ENCODE data around the gene ZNF385A. TPM values are rescaled to one million over a fixed set of nuclear protein-coding genes. Genes with fewer than 3 reads are reported as not detected.

ZNF385A gene
- total and polyA plus RNA-seq, 9 of the 15 experiments (the other 6 are each of a cell fraction or from before 2014, with no cell fraction given) = 1.0 to 111 (median 7.7) TPM

DNA sequence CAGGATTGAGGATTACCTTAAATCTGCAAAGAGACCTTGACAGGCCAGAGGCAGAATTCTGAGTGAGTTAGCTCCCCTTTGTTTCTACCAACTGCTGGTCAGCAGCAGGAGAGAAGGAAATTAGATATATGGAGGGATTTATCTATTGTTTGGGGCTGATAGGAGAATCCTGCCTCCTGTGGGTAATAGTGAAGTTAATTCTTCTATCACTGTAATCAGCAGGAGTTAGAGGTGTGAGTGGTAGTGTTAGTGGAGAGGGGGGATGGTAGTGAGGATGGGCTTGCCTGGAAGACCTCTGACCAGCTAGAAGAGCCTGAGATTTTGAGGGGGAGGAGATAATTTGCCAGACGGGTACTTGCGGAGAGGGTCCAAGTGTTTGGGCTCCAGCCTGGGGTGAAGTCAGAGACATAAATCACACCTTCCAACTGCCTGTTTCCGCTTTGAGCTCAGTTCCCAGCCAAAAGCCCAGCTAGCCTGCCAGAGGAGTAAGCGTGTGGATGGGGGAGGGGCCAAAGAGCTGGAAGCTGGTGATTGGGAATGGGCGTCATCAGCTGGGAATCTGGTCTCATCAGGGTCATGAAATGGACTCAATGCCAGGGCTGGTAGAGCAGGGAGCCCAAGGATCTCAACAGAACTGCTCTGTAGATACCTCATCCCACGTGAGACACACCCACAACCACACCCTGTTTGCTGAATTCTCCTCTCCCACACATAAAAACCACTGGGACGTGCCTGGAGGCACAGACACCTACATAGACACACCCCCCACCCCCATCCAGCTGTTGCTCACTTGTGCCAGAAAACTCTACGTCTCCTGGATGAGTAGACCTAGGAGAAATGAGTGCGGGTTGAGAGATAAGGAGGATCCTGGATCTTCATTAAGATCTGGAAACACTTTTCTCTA is 47.6 kb upstream of the ZNF385A start (continued):
- TF ChIP-seq ZBTB5 (IDR thresholded peaks at IDR 0.05) (no peak), TSC22D4 (tag; IDR thresholded peaks at IDR 0.05) (no peak), ZNF592 (IDR thresholded peaks at IDR 0.05) (no peak), ELK1 (CRISPR knock-in tag; IDR thresholded peaks at IDR 0.05) (no peak), SIN3A (IDR thresholded peaks at IDR 0.05; ENCODE audit: borderline replicate concordance in 2 of 2, control insufficient read depth in 1 of 2, low read depth in 2 of 2, low read length in 2 of 2) (peak in 1 of 2 experiments; percentile 44; a peak in 3 of 4 replicates), ZNF785 (CRISPR knock-in tag; IDR thresholded peaks at IDR 0.05) (no peak), RBM17 (IDR thresholded peaks at IDR 0.05; ENCODE audit: borderline replicate concordance, low read depth, low read length) (no peak), ZNF717 (CRISPR knock-in tag; IDR thresholded peaks at IDR 0.05) (no peak), MYNN (IDR thresholded peaks at IDR 0.05) (peak; percentile 71; the same call in 1 of the 2 replicates), MYNN (CRISPR knock-in tag; IDR thresholded peaks at IDR 0.05) (no peak), FOS (IDR thresholded peaks at IDR 0.05; ENCODE audit: extremely low read depth, insufficient read length) (no peak), CCNT2 (IDR thresholded peaks at IDR 0.05; ENCODE audit: borderline replicate concordance, extremely low read depth, insufficient read length, low read depth, low read length) (peak; percentile 56), POLR2AphosphoS2 (IDR thresholded peaks at IDR 0.05; ENCODE audit: low read length) (no peak), ELF1 (tag; IDR thresholded peaks at IDR 0.05) (no peak), STAT6 (CRISPR knock-in tag; IDR thresholded peaks at IDR 0.05) (no peak), CSDE1 (IDR thresholded peaks at IDR 0.05) (no peak), SMARCA4 (IDR thresholded peaks at IDR 0.05) (peak; percentile 67; the same call in 1 of the 2 replicates), BCOR (IDR thresholded peaks at IDR 0.05) (0 out of 2 replicates have a peak, but pooled peaks have one; percentile 14)
